Esophagus squamous epithelium (tissue), 4 donors: Measurements from ENCODE around the gene SPSB1.

ENCODE experiments used
- POLR2A ChIP-seq, 4 donors: fragments of 450-650 bp; IDR thresholded peaks; one replicate each; pipeline ENCODE4 v1.6.1; 2017; ENCODE audit warnings: antibody characterized with exemption in 4 of 4, mild to moderate bottlenecking in 4 of 4, moderate library complexity in 3 of 4
- TF ChIP-seq, protein P1 (sequence below), 6 experiments: fragments of 450-650 bp in 4 of 6; fragments of 200-600 bp in 2 of 6; sonication (generic) in 2 of 6; IDR thresholded peaks; one replicate each; pipeline ENCODE4 v1.5.1; 2016 to 2019; ENCODE audit warnings: antibody characterized with exemption in 6 of 6, mild to moderate bottlenecking in 4 of 6, moderate library complexity in 4 of 6

GRCh38 chr1:9402717-9403225 is 110.1 kb downstream of the SPSB1 start:
- no peak for TF ChIP-seq POLR2A (IDR thresholded peaks at IDR 0.05)
- TF ChIP-seq, protein P1, sequence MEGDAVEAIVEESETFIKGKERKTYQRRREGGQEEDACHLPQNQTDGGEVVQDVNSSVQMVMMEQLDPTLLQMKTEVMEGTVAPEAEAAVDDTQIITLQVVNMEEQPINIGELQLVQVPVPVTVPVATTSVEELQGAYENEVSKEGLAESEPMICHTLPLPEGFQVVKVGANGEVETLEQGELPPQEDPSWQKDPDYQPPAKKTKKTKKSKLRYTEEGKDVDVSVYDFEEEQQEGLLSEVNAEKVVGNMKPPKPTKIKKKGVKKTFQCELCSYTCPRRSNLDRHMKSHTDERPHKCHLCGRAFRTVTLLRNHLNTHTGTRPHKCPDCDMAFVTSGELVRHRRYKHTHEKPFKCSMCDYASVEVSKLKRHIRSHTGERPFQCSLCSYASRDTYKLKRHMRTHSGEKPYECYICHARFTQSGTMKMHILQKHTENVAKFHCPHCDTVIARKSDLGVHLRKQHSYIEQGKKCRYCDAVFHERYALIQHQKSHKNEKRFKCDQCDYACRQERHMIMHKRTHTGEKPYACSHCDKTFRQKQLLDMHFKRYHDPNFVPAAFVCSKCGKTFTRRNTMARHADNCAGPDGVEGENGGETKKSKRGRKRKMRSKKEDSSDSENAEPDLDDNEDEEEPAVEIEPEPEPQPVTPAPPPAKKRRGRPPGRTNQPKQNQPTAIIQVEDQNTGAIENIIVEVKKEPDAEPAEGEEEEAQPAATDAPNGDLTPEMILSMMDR (IDR thresholded peaks at IDR 0.05): no peak
